H1 (cell line): ENCODE data around the gene KRTAP10-2. TPM values are rescaled to one million over a fixed set of nuclear protein-coding genes. Genes with fewer than 3 reads are reported as not detected.

Source experiments
- CTCF ChIA-PET: fragments of 300-600 bp; sonication (Branson Sonifier 250); formaldehyde crosslinking; loops from one replicate; lab custom pipeline; 2021; ENCODE audit not compliant: partially characterized antibody; lab: Charles Lee
- POLR2A ChIA-PET: fragments of 300-600 bp; sonication (Branson Sonifier 250); formaldehyde crosslinking; loops from one replicate; lab custom pipeline; 2021; ENCODE audit warnings: inconsistent platforms; ENCODE audit not compliant: partially characterized antibody; lab: Charles Lee
- DNase-seq, 2 experiments: peaks; one replicate each; pipeline versions ENCODE4 v3.0.0 to v3.0.0-alpha.2; 2010 to 2022; ENCODE audit warnings: low spot score in 2 of 2, low read depth in 1 of 2, mixed read lengths in 1 of 2
- FAIRE-seq: peaks from 2 replicates; lab custom pipeline; 2011; peaks lifted over from hg19 to GRCh38; lab: Jason Lieb, UNC
- H2AFZ ChIP-seq: 2 replicates; pipeline ENCODE4 v1.8.1; 2012; ENCODE audit warnings: low read length, inconsistent platforms
- H2AK5ac ChIP-seq: 2 replicates; pipeline ENCODE4 v1.6.1; 2013; ENCODE audit warnings: low read depth, low read length
- H2BK120ac ChIP-seq: replicated peaks from 2 replicates; pipeline ENCODE3; 2013; ENCODE audit warnings: low read depth, low read length, inconsistent platforms
- H2BK12ac ChIP-seq: 2 replicates; pipeline ENCODE4 v1.6.1; 2013; ENCODE audit warnings: low read depth, low read length
- H2BK15ac ChIP-seq: 2 replicates; pipeline ENCODE4 v1.6.1; 2013; ENCODE audit warnings: low read length
- H2BK20ac ChIP-seq: 2 replicates; pipeline ENCODE4 v1.6.1; 2013; ENCODE audit warnings: low read length
- H2BK5ac ChIP-seq: 2 replicates; pipeline ENCODE4 v1.6.1; 2013; ENCODE audit warnings: low read depth, low read length
- H3K14ac ChIP-seq: 2 replicates; pipeline ENCODE4 v1.6.1; 2013; ENCODE audit warnings: inconsistent platforms; ENCODE audit not compliant: insufficient read length
- H3K18ac ChIP-seq: 2 replicates; pipeline ENCODE4 v1.6.1; 2013; ENCODE audit warnings: low read length; ENCODE audit errors: extremely low read depth
- H3K23ac ChIP-seq: 2 replicates; pipeline ENCODE4 v1.6.1; 2013; ENCODE audit warnings: inconsistent platforms; ENCODE audit not compliant: insufficient read length
- H3K23me2 ChIP-seq: 2 replicates; pipeline ENCODE4 v1.6.1; 2013; ENCODE audit warnings: low read depth, low read length
- H3K27ac ChIP-seq: 2 replicates; pipeline ENCODE4 v1.6.1; 2011; ENCODE audit warnings: low read depth, low read length, inconsistent platforms
- H3K27me3 ChIP-seq, 4 experiments: replicated peaks in 1 of 4; 1 replicate in 1 of 4; 2 replicates in 3 of 4; pipeline versions ENCODE4 v1.6.1 to v1.8.1; 2011 to 2013; ENCODE audit warnings: low read length in 3 of 4, mild to moderate bottlenecking in 3 of 4, inconsistent platforms in 2 of 4, mixed read lengths in 2 of 4, moderate library complexity in 1 of 4; ENCODE audit not compliant: control insufficient read depth in 3 of 4, insufficient read depth in 3 of 4; ENCODE audit errors: extremely low read depth in 1 of 4
- H3K36me3 ChIP-seq, 4 experiments: 2 replicates each; pipeline versions ENCODE4 v1.6.1 to v1.8.1; 2011 to 2013; ENCODE audit warnings: mild to moderate bottlenecking in 4 of 4, low read length in 3 of 4, moderate library complexity in 2 of 4, control low read depth in 1 of 4, inconsistent platforms in 1 of 4; ENCODE audit not compliant: insufficient read depth in 4 of 4, control insufficient read depth in 2 of 4
- H3K4ac ChIP-seq: replicated peaks from 2 replicates; pipeline ENCODE3; 2013; ENCODE audit warnings: low read length, low read depth, mixed read lengths, inconsistent platforms; ENCODE audit not compliant: insufficient read length
- H3K4me1 ChIP-seq, 4 experiments: replicated peaks in 1 of 4; 1 replicate in 1 of 4; 2 replicates in 3 of 4; pipeline versions ENCODE4 v1.6.1 to v1.8.1; 2011 to 2013; ENCODE audit warnings: low read length in 3 of 4, inconsistent platforms in 2 of 4, mixed read lengths in 1 of 4; ENCODE audit not compliant: insufficient read depth in 4 of 4, control insufficient read depth in 3 of 4
- H3K4me2 ChIP-seq, 2 experiments: 2 replicates each; pipeline versions ENCODE4 v1.6.1 to v1.8.1; 2011 to 2013; ENCODE audit warnings: low read depth in 2 of 2, low read length in 2 of 2, control low read depth in 1 of 2, inconsistent platforms in 1 of 2, mild to moderate bottlenecking in 1 of 2; ENCODE audit not compliant: insufficient read depth in 1 of 2
- H3K4me3 ChIP-seq, 4 experiments: fragments of 200-600, 300-600 bp in 1 of 4; sonication (generic), shearing (Covaris generic), sonication (Bioruptor Twin) in 1 of 4; 2 replicates each; pipeline versions ENCODE4 v1.5.1 to v1.8.1; 2011 to 2016; ENCODE audit warnings: low read length in 4 of 4, low read depth in 3 of 4, control low read depth in 2 of 4, inconsistent platforms in 2 of 4, mild to moderate bottlenecking in 2 of 4, mixed read lengths in 1 of 4, moderate library complexity in 1 of 4; ENCODE audit not compliant: insufficient read depth in 2 of 4; ENCODE audit errors: extremely low read depth in 1 of 4
- H3K56ac ChIP-seq: replicated peaks from 2 replicates; pipeline ENCODE3; 2013; ENCODE audit warnings: low read depth, mild to moderate bottlenecking, mixed read lengths, low read length, inconsistent platforms; ENCODE audit not compliant: insufficient read length
- H3K79me1 ChIP-seq: 2 replicates; pipeline ENCODE4 v1.6.1; 2013; ENCODE audit warnings: low read depth, low read length, control low read depth
- H3K79me2 ChIP-seq, 2 experiments: 2 replicates each; pipeline versions ENCODE4 v1.6.1 to v1.8.1; 2012 to 2013; ENCODE audit warnings: low read length in 2 of 2, mild to moderate bottlenecking in 2 of 2, inconsistent platforms in 1 of 2; ENCODE audit not compliant: insufficient read depth in 2 of 2, control insufficient read depth in 1 of 2
- H3K9ac ChIP-seq, 4 experiments: replicated peaks in 1 of 4; 1 replicate in 1 of 4; 2 replicates in 3 of 4; pipeline versions ENCODE4 v1.6.1 to v1.8.1; 2011 to 2013; ENCODE audit warnings: low read depth in 3 of 4, low read length in 3 of 4, control low read depth in 2 of 4, mild to moderate bottlenecking in 2 of 4, moderate library complexity in 2 of 4, inconsistent platforms in 1 of 4; ENCODE audit errors: extremely low read depth in 1 of 4
- H3K9me3 ChIP-seq, 2 experiments: 2 replicates each; pipeline versions ENCODE4 v1.6.1 to v1.8.1; 2012 to 2013; ENCODE audit warnings: mild to moderate bottlenecking in 2 of 2, moderate library complexity in 2 of 2, control low read depth in 1 of 2, inconsistent platforms in 1 of 2, low read depth in 1 of 2, low read length in 1 of 2, mixed read lengths in 1 of 2; ENCODE audit not compliant: insufficient read depth in 2 of 2
- H4K20me1 ChIP-seq, 2 experiments: replicated peaks in 1 of 2; 2 replicates each; pipeline versions ENCODE3 to v1.8.1; 2011 to 2013; ENCODE audit warnings: inconsistent platforms in 2 of 2, low read length in 2 of 2, mild to moderate bottlenecking in 1 of 2; ENCODE audit not compliant: insufficient read depth in 2 of 2, control insufficient read depth in 1 of 2
- H4K5ac ChIP-seq: 2 replicates; pipeline ENCODE4 v1.6.1; 2013; ENCODE audit warnings: low read length, low read depth, mixed read lengths, inconsistent platforms; ENCODE audit not compliant: insufficient read length
- H4K8ac ChIP-seq: 2 replicates; pipeline ENCODE4 v1.8.0; 2013; ENCODE audit warnings: mild to moderate bottlenecking, moderate library complexity, low read length, inconsistent platforms; ENCODE audit not compliant: insufficient read depth; ENCODE audit errors: extremely low read depth
- H4K91ac ChIP-seq: replicated peaks from 2 replicates; pipeline ENCODE3; 2013; ENCODE audit warnings: low read length, mixed read lengths, inconsistent platforms; ENCODE audit not compliant: insufficient read length
- BRCA1 ChIP-seq: IDR thresholded peaks from 2 replicates; pipeline ENCODE4 v1.6.1; 2012; ENCODE audit warnings: low read depth, low read length, improper control_type of control experiment
- CEBPB ChIP-seq: IDR thresholded peaks from 2 replicates; pipeline ENCODE4 v1.6.1; 2012; ENCODE audit warnings: low read depth, low read length
- FOSL1 ChIP-seq: IDR thresholded peaks from 2 replicates; pipeline ENCODE4 v1.6.1; 2011; ENCODE audit warnings: mild to moderate bottlenecking, low read depth, low read length, moderate library complexity; ENCODE audit not compliant: insufficient read depth
- KDM1A ChIP-seq: fragments of 200-600, 300-600 bp; sonication (generic); IDR thresholded peaks from 2 replicates; pipeline ENCODE4 v1.7.1; 2016; ENCODE audit warnings: mild to moderate bottlenecking, low read length, borderline replicate concordance
- KDM4A ChIP-seq: IDR thresholded peaks from one replicate; pipeline ENCODE4 v1.7.1; 2012; ENCODE audit warnings: low read depth, mild to moderate bottlenecking, moderate library complexity, low read length, inconsistent platforms; ENCODE audit not compliant: severe bottlenecking
- NANOG ChIP-seq: IDR thresholded peaks from 2 replicates; pipeline ENCODE4 v1.6.1; 2011; ENCODE audit warnings: low read length, low read depth, mild to moderate bottlenecking, inconsistent platforms; ENCODE audit not compliant: insufficient read depth, poor library complexity, severe bottlenecking
- POLR2A ChIP-seq, 2 experiments: IDR thresholded peaks; 1 replicate in 1 of 2; 2 replicates in 1 of 2; pipeline ENCODE4 v1.6.1; 2011; ENCODE audit warnings: low read depth in 2 of 2, low read length in 2 of 2, mild to moderate bottlenecking in 2 of 2; ENCODE audit errors: control extremely low read depth in 1 of 2
- RAD21 ChIP-seq, 2 experiments: IDR thresholded peaks in 1 of 2; conservative IDR thresholded peaks in 1 of 2; 2 replicates each; pipeline ENCODE4 v1.6.1; 2011; ENCODE audit warnings: low read depth in 2 of 2, low read length in 2 of 2, improper control_type of control experiment in 1 of 2, inconsistent platforms in 1 of 2, mild to moderate bottlenecking in 1 of 2, moderate library complexity in 1 of 2
- SIN3A ChIP-seq, 2 experiments: IDR thresholded peaks in 1 of 2; conservative IDR thresholded peaks in 1 of 2; 2 replicates each; pipeline ENCODE4 v1.6.1; 2011 to 2012; ENCODE audit warnings: low read length in 2 of 2, improper control_type of control experiment in 1 of 2, low read depth in 1 of 2, mild to moderate bottlenecking in 1 of 2
- YY1 ChIP-seq: IDR thresholded peaks from 2 replicates; pipeline ENCODE4 v1.6.1; 2011; ENCODE audit warnings: low read depth, mild to moderate bottlenecking, low read length
- WGBS, 2 experiments: shearing (Covaris generic) in 1 of 2; methylation state at CpG; one replicate each; pipeline versions ENCODE4 v1.1.6 to v1.1.7; 2013 to 2015; ENCODE audit warnings: low lambda C conversion rate in 2 of 2, mixed read lengths in 2 of 2, inconsistent platforms in 1 of 2, low coverage in 1 of 2, missing lambda C conversion rate in 1 of 2; ENCODE audit not compliant: insufficient replicate concordance in 2 of 2, insufficient coverage in 1 of 2, insufficient read length in 1 of 2; ENCODE audit errors: extremely low coverage in 1 of 2, missing lambda C conversion rate in 1 of 2; 5-methylcytosine and 5-hydroxymethylcytosine counted together
- polyA plus RNA-seq, 7 experiments: library from polyadenylated mRNA; depleted of rRNA in 3 of 7; stranded (reverse) in 5 of 7; unstranded in 2 of 7; fragments of >200 nt in 5 of 7; fragments of 200-250 nt in 2 of 7; gene quantifications; 1 replicate in 5 of 7; 2 replicates in 1 of 7; 4 replicates in 1 of 7; pipeline versions ENCODE4 v1.2.1 to v1.2.3, GENCODE V29; 2011 to 2013; ENCODE audit warnings: missing spikeins in 2 of 7, mixed read lengths in 2 of 7
- total RNA-seq: library from RNA; stranded (reverse); fragmentation: NEBNext Ultra II Directional; extraction: Animal tissue kit (Norgen Biotek cat#: 25700); gene quantifications from 2 replicates; pipeline ENCODE4 v1.2.1, GENCODE V29; 2021
- TF ChIP-seq, protein P1 (sequence below), 3 experiments: IDR thresholded peaks; 1 replicate in 2 of 3; 2 replicates in 1 of 3; pipeline versions ENCODE4 v1.5.1 to v1.6.1; 2011; ENCODE audit warnings: low read length in 3 of 3, mild to moderate bottlenecking in 3 of 3, inconsistent platforms in 2 of 3, low read depth in 1 of 3, moderate library complexity in 1 of 3; ENCODE audit not compliant: insufficient read depth in 1 of 3; ENCODE audit errors: control extremely low read depth in 1 of 3

Gene KRTAP10-2
- total and polyA plus RNA-seq, 2 of the 8 experiments (the other 6 are each of a cell fraction or from before 2014, with no cell fraction given), result 0.11 TPM; not detected in 1

DNA sequence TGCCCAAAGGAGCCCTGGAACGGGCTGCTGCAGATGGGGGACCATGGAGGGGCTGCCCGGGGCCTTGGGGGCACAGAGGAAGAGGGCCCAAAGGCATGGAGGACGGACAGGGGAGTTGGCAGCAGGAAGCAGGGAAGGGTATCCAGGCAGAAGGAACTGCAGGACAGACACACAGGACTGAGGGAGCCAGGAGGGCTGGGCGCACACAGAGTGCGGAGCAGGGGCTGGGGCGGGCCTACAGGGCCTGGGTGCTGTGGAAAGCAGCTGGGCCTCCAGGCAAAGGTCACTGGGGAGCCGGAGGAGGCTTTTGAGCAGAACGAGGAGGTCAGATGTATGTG lies 39.4 kb downstream of the KRTAP10-2 start:
- Histone ChIP-seq H2BK120ac (no peak overlapping the region), H3K27ac (no peak overlapping the region), H3K4me3 (no peak overlapping the region), H2AK5ac (no peak overlapping the region), H3K9ac (no peak overlapping the region), H3K27me3 (no peaks in the 10 kb centered on the region), H2AFZ (no peak overlapping the region), H2BK15ac (no peak overlapping the region), H4K5ac (no peak overlapping the region), H3K9me3 (no peaks in the 10 kb centered on the region), H3K4me1 (no peaks in the 10 kb centered on the region; a peak in 2 of 7 replicates), H3K36me3 (peaks cover 0 to 8% (median 8%) of the 10 kb centered on the region in 4 experiments; a peak in 4 of 8 replicates), H2BK20ac (no peak overlapping the region), H3K14ac (no peak overlapping the region), H2BK12ac (no peak overlapping the region), H4K91ac (no peak overlapping the region), H2BK5ac (no peak overlapping the region), H3K4me2 (no peak overlapping the region), H3K4ac (no peak overlapping the region), H3K23me2 (0 out of 2 replicates have a peak, but pooled peaks cover 2% of the 10 kb centered on the region), H3K56ac (no peak overlapping the region), H3K18ac (no peak overlapping the region), H3K23ac (no peak overlapping the region), H4K20me1 (peaks cover 3 to 6% of the 10 kb centered on the region in 2 experiments), H3K79me2 (no peaks in the 10 kb centered on the region), H3K79me1 (no peaks in the 10 kb centered on the region), H4K8ac (no peak overlapping the region)
- DNase-seq (no peak), FAIRE-seq (no peak)
- CTCF ChIA-PET, result interaction anchor here (0.6 to 4.0 kb wide), 4 partner anchors 8 to 751 kb away, joined by 3 to 21 read pairs (median 10); no protein-coding TSS in a partner anchor
- POLR2A ChIA-PET, result no interaction called here
- 89% methylated on average over 7 of the region's 8 CpGs; no CpG with 5 or more reads in 1 of the 2 experiments for WGBS, 2 experiments
- TF ChIP-seq KDM1A, result no peak
- no peak for TF ChIP-seq NANOG
- TF ChIP-seq POLR2A (IDR thresholded peaks at IDR 0.05; ENCODE audit: control extremely low read depth in 1 of 2, low read depth in 2 of 2, low read length in 2 of 2), result no peak
- TF ChIP-seq FOSL1, result no peak
- no peak for TF ChIP-seq YY1
- no peak for TF ChIP-seq BRCA1
- no peak for TF ChIP-seq SIN3A (conservative IDR thresholded peaks at IDR 0.05 in 1 of 2, IDR thresholded peaks at IDR 0.05 in 1 of 2; ENCODE audit: low read depth in 1 of 2, low read length in 2 of 2)
- TF ChIP-seq KDM4A, result no peak
- TF ChIP-seq, protein P1, sequence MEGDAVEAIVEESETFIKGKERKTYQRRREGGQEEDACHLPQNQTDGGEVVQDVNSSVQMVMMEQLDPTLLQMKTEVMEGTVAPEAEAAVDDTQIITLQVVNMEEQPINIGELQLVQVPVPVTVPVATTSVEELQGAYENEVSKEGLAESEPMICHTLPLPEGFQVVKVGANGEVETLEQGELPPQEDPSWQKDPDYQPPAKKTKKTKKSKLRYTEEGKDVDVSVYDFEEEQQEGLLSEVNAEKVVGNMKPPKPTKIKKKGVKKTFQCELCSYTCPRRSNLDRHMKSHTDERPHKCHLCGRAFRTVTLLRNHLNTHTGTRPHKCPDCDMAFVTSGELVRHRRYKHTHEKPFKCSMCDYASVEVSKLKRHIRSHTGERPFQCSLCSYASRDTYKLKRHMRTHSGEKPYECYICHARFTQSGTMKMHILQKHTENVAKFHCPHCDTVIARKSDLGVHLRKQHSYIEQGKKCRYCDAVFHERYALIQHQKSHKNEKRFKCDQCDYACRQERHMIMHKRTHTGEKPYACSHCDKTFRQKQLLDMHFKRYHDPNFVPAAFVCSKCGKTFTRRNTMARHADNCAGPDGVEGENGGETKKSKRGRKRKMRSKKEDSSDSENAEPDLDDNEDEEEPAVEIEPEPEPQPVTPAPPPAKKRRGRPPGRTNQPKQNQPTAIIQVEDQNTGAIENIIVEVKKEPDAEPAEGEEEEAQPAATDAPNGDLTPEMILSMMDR (IDR thresholded peaks at IDR 0.05; ENCODE audit: control extremely low read depth in 1 of 3, insufficient read depth in 1 of 3, low read depth in 1 of 3, low read length in 3 of 3), result no peak
- no peak for TF ChIP-seq RAD21 (IDR thresholded peaks at IDR 0.05 in 1 of 2, conservative IDR thresholded peaks at IDR 0.05 in 1 of 2; ENCODE audit: low read depth in 2 of 2, low read length in 2 of 2)
- no peak for TF ChIP-seq CEBPB
